Stimulated activated CD4-positive, alpha-beta T cell treated with anti-CD3 and anti-CD28 coated beads, Interleukin-12 subunit alpha, Interleukin-12 subunit beta, amount 100 ng/mL, for 24 hours (primary cell): ENCODE measurements around the gene KAT7.

Experiments
- DNase-seq, 2 experiments: peaks; one replicate each; pipeline ENCODE4 v3.0.0-alpha.2; 2020; ENCODE audit warnings: low read depth in 2 of 2

The KAT7 gene

DNA sequence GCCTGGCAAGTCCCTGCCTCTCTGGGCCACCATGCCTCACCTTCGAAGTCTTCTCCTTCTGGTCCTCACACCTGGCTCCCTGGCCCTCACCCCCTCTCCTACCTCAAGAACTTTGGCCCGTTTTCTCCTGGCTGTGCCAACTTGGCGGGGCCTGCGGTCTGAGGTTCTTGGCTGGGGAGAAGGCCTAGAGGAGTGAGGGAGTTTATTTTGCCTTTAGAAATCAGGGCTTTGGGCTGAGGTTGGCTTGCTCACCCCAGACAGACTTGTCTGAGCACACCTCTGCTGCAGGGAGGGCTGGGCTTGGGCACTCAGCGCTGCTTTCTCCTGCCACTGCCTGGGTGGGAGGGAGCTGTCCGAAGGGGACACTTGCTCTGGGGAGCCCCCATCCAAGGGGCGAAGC, 82.7 kb downstream of the KAT7 start:
- no peak for DNase-seq

DNA sequence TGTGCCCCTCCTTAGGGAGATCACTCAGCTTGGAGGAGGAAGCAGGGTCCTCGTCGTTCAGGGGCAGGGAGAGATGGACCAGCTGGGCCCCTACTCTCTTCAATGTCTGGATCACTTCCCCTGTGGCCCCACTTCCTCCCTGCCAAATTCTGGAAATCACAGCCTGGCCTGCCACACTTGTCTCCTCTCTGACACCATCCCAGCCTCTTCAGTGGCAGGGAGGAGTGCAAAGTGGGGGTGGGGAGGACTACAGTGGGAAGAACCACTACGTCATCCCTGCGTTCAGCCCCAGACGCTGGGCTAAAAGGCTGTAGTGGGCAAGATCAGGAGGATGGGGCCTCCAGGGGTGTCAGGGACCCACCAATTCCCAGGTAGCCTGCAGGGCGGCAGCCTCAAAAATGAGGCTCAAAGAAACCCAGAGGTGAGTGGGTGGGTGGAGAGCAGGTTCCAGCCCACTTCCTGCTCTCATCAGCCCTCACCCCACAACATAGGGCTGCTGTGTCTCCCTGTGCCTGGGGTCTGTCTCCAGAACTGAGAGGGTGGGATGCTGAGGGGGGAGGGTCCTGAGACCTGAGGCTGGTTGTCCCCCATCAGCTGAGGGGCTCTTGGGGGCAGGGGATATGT, 84.4 kb downstream of the KAT7 start:
- DNase-seq, result no peak

DNA sequence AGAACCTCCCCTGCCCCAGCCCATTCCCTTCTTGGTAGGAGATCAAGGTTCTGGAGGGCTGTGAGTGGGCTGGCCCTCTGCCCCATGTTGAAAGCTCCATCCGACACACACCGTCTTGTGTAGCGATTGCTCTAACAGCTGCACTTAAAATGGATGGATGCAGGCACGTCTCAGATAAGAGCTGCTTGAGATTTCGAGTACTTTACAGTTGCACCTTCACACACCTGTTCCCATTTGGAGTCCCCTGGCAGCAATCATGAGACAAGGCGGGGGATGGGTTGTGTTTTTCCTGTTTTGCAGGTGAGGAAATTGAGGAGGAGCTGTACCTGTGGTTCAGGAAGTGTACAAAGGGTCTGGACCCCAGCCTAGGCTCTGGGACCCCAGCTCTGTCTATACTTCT, 85.0 kb downstream of the KAT7 start:
- no peak for DNase-seq

DNA sequence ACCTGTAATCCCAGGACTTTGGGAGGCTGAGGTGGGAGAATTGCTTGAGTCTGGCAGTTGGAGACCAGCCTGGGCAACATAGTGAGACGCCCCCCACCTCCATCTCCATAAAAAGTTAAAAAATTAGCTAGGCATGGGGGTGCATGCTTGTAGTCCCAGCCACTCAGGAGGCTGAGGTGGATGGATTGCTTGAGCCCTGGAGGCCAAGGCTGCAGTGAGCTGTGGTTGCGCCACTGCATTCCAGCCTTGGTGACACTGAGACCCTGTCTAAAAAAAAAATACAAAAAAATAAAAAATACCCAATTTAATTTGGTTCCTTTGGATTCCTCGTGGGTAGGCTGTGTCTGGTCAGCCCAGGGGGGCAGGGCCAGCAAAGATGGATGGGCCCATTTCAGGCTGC, 85.4 kb downstream of the KAT7 start:
- DNase-seq, result no peak

DNA sequence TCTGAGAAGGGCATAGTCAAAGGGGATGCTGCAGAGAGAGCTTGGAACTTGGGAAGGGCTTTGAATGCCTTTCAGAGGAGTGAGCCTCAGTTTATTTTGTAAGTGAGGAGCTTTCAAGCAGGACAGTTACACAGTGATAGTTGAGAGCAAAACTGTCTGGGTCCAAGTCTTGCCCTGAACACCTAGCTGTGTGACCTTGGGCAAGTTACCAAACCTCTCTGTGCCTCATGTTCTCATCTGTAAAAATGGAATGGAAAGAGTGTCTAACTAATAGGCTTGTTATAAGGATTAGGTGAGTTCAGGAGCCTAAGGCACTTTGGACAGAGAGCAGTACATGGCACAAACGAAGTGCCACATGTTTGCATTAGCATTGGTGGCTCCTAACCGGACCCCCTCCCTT, 86.4 kb downstream of the KAT7 start:
- DNase-seq, result no peak

DNA sequence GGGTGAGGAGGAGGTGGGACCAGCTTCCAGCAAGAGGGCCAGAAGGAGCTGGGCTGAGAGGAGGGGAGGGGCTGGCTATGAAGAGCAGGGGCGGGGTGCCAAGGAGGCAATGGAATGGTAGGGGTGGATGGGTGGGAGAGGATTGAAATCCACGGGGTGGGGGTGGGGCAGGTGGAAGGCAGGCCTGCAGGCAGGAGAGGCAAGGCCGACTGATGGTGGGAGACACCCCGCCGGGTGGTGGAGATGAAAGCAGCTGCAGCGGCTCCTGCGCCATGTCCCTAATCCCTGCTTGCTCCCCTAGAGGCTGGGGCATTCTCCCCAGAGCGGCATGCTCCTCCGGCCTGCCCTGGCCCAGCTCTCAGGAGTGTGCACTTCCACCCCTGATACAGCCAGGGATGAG, 87.2 kb downstream of the KAT7 start:
- no peak for DNase-seq

DNA sequence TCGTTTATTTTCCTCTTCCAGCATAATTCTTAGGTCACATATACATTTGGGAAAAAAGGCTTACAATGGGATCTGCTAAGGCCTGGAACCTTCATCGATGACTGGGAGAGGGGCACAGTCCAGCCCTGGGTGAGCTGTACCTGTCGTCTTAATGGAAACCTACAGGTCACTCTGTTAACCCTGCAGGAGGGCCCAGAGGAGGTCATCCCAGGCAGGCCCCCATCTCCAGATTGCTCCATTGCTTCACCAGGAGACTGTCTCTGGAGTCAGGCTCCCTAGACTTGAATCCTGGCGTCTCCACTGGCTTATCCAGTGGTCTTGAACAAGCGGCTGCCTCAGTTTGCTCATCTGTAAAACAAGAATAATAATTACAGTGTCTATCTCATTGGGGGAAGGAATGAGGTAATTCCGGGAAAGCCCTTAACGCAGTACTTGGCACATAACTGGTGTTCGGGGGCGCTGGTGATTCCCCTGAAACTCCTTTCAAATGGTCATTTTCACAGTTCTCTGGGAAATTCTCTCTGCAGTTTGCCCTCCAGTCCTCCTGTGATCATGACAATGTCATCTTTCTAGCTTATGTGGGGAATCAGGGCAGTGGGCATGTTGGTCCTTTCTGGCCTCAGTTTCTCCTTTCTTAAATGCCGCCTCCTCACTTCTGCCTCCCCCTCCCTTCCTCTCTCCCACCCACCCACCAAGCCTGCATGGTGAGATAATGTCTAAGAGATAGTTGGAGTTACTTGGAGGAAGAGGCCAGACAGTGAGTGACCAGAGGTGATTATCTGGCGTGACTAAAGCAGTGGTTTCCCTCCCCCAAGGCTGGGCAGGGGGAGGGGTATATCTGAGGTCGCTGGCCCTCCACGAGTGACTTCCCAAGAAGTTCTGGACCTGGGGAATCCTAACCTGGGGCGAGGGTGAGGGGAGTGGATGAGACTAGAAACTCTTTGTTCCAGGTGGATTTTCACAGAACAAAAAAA, 90.7 kb downstream of the KAT7 start:
- no peak for DNase-seq

DNA sequence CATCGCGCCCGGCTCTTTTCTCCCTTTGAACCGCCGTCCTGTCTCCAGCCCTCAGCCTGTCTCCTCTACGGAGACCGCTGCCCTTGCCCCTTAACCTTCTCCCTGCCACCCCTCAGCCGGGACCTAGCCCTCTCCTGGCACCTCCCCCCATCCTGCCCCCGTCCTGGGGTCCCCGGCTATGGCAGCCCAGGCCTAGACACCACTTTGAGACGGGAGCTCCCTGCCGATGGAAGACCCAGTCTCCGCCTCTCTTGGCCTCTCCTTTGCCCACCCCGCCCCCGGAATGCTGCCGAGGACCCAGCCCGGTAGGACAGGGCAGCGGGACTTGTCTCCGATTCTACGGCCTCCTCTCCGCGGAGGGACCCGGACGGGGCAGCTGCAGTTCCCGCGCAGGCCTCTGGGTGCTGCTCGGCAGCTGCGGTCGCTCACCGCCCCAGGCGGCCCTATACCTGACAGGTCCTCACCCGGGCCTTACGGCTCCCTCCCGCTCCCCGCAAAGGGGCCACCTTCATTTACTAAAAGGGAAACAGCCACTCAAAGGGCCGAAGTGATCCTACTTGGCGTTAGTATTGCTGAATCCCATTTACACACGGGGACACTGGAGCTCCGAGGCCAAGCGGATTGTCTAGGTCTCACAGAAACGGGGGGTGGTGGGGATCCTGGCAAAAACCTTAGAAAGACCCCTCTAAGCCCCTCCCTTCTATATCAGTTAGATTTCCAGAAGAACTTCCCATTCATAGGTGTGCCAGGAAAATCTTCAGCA, 92.0 kb downstream of the KAT7 start:
- DNase-seq, result peak; percentile 48 to 73

DNA sequence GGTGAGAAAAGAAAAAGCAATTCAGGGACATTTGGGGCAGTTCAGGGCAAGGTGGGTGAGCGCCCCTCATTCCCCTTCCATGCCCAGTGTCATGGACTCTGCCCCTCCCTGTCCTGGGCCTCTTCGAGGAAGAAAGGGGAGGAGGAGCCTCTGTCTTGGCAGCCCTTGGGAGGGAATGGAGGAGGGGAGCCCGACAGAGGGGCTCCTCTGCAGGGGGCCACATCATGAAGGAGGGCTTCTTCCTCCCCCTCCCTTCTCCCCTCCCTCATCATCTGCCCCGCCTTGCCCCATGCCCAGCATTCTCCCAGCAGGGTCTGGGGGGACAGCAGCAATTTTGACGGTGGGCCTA, 92.5 kb downstream of the KAT7 start:
- no peak for DNase-seq

DNA sequence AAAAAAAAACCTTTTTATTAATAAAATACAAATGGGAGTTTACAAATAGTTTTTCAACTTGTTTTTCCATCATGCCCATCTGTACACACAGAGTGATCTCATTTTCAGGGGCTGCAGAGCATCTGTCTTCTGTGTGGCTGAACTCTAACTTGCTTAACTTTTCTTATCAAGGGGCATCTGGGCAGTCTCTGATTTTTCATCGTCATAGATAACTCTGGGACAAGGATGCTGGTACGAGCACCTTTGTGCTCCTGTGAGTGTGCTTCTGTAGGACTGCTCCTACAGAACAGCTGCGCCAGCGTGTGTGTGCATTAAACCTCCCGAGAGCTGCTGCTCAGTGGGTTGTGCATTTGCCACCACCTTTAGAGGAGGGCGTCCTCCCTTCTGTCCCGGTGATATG, 94.0 kb downstream of the KAT7 start:
- no peak for DNase-seq
